ENCODE measurements around the gene ZBTB17.
"Not testable (repeated sequence)": the region's sequence is repeated elsewhere in the genome, so short reads cannot be mapped to it uniquely, and the experiment has no call there.

ZBTB17 gene

GRCh38 chr1:15988856-15989736 is 13.2 kb upstream of the ZBTB17 start:
- no peak for DNase-seq

GRCh38 chr1:15985611-15986297 is 9.9 kb upstream of the ZBTB17 start:
- no peak for DNase-seq

- DNase-seq: no peak
Measured at GRCh38 chr1:15983275-15983674, 7.4 kb upstream of the ZBTB17 start.

GRCh38 chr1:15981679-15982078 is 5.8 kb upstream of the ZBTB17 start:
- no peak for DNase-seq

GRCh38 chr1:15977947-15978346 is 2.0 kb upstream of the ZBTB17 start:
- DNase-seq: not testable (repeated sequence)

GRCh38 chr1:15975358-15975804 is 520 bp downstream of the ZBTB17 start:
- DNase-seq: peak; percentile 66

GRCh38 chr1:15974855-15975254 is 1.0 kb downstream of the ZBTB17 start:
- no peak for DNase-seq

- no peak for DNase-seq
Measured at GRCh38 chr1:15973772-15974171, 2.1 kb downstream of the ZBTB17 start.

- no peak for DNase-seq
Measured at GRCh38 chr1:15972409-15972808, 3.5 kb downstream of the ZBTB17 start.

- DNase-seq: no peak
Measured at GRCh38 chr1:15970911-15971310, 5.0 kb downstream of the ZBTB17 start.

- no peak for DNase-seq
Measured at GRCh38 chr1:15969321-15969880, 6.5 kb downstream of the ZBTB17 start.

- DNase-seq: no peak
Measured at GRCh38 chr1:15968172-15968571, 7.7 kb downstream of the ZBTB17 start.

- DNase-seq: no peak
Measured at GRCh38 chr1:15966956-15967344, 9.0 kb downstream of the ZBTB17 start.

GRCh38 chr1:15966081-15966955 is 9.6 kb downstream of the ZBTB17 start:
- DNase-seq: peak; percentile 56

GRCh38 chr1:15965228-15965767 is 10.6 kb downstream of the ZBTB17 start:
- peak; percentile 69 for DNase-seq

- no peak for DNase-seq
Measured at GRCh38 chr1:15963968-15964648, 11.8 kb downstream of the ZBTB17 start.

- DNase-seq: no peak
Measured at GRCh38 chr1:15963363-15963967, 12.4 kb downstream of the ZBTB17 start.

GRCh38 chr1:15962671-15963362 is 13.1 kb downstream of the ZBTB17 start:
- no peak for DNase-seq

GRCh38 chr1:15962176-15962575 is 13.7 kb downstream of the ZBTB17 start:
- no peak for DNase-seq

GRCh38 chr1:15961492-15961891 is 14.4 kb downstream of the ZBTB17 start:
- no peak for DNase-seq

GRCh38 chr1:15960808-15961207 is 15.1 kb downstream of the ZBTB17 start:
- DNase-seq: no peak
